Activated naive CD4-positive, alpha-beta T cell treated with anti-CD3 and anti-CD28 coated beads, Interleukin-2, amount 50 U/mL, for 24 hours (primary cell): Measurements from ENCODE around the gene HOXA10.

Experiments
- H3K27ac Mint-ChIP-seq: one replicate; pipeline ENCODE4 v1.8.0; 2021; ENCODE audit warnings: mild to moderate bottlenecking, mixed read lengths
- H3K27me3 Mint-ChIP-seq: one replicate; pipeline ENCODE4 v1.8.0; 2021; ENCODE audit warnings: mixed read lengths
- H3K36me3 Mint-ChIP-seq: one replicate; pipeline ENCODE4 v1.8.0; 2021; ENCODE audit warnings: mixed read lengths
- H3K4me1 Mint-ChIP-seq: one replicate; pipeline ENCODE4 v1.8.0; 2021; ENCODE audit warnings: mixed read lengths
- H3K4me3 Mint-ChIP-seq: one replicate; pipeline ENCODE4 v1.8.0; 2021; ENCODE audit warnings: mild to moderate bottlenecking, mixed read lengths
- H3K9me3 Mint-ChIP-seq: one replicate; pipeline ENCODE4 v1.8.0; 2021; ENCODE audit warnings: mixed read lengths

Gene HOXA10

DNA sequence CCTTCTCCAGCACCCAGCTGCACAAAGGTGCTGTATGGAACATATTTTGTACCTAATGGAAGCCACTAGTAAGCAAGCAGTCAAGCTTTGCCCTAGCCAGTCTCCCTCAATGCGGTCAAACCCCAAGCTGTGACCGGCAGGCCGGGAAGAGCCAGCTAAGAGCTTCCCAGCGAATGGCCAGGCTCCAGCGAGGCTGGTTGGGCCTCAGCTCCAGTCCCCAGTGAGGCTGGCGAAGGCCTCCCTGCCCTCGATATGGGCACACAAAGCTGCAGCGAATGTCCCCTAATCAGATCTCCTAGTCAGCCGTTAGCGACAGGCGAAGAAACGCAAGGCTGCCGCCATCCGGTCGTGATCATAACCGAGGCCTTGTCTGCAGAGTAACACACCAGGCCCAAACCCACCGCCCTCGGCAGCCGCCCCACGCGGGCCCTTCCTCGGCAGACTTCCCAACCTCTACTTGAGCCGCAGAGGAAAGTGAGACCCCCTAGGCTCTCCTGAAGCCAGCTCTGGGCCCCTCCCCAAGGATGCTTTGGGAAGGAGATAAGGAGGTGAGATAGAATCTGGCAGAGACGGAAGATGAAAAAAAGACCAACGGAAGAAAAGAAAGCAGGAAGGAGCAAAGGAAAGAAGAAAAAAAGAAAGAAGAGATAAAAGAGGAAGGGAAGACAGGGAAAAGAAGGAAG, 5.7 kb downstream of the HOXA10 start:
- Mint-ChIP-seq H3K4me1 (peaks cover 36% of the 10 kb centered on the region), H3K36me3 (peaks cover 3% of the 10 kb centered on the region), H3K9me3 (no peaks in the 10 kb centered on the region), H3K27me3 (peaks cover 59% of the 10 kb centered on the region), H3K4me3 (peak overlapping the region; percentile 55), H3K27ac (peak overlapping the region; percentile 8)

DNA sequence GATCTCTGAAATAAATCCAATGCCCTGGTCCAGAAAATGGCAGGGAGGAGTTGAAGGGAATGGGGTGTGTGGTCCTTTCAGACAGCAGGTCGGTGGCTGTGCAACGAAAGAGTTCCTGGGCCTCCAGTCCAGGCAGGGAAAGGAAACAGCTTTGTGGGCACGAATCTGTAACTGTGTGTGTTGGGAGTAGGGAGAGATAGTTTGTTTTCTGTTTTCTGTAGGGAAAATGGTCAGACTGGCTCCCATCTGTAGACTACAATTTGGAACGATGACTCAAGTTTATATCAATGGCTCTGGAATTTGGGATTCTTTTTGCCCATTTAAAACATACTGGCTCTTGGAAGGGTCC, 6.2 kb downstream of the HOXA10 start:
- H3K4me1 Mint-ChIP-seq, result peaks cover 36% of the 10 kb centered on the region
- peaks cover 3% of the 10 kb centered on the region for H3K36me3 Mint-ChIP-seq
- H3K9me3 Mint-ChIP-seq, result no peaks in the 10 kb centered on the region
- H3K27ac Mint-ChIP-seq, result peak overlapping the region; percentile 1
- H3K4me3 Mint-ChIP-seq, result no peak overlapping the region
- H3K27me3 Mint-ChIP-seq, result peaks cover 61% of the 10 kb centered on the region

DNA sequence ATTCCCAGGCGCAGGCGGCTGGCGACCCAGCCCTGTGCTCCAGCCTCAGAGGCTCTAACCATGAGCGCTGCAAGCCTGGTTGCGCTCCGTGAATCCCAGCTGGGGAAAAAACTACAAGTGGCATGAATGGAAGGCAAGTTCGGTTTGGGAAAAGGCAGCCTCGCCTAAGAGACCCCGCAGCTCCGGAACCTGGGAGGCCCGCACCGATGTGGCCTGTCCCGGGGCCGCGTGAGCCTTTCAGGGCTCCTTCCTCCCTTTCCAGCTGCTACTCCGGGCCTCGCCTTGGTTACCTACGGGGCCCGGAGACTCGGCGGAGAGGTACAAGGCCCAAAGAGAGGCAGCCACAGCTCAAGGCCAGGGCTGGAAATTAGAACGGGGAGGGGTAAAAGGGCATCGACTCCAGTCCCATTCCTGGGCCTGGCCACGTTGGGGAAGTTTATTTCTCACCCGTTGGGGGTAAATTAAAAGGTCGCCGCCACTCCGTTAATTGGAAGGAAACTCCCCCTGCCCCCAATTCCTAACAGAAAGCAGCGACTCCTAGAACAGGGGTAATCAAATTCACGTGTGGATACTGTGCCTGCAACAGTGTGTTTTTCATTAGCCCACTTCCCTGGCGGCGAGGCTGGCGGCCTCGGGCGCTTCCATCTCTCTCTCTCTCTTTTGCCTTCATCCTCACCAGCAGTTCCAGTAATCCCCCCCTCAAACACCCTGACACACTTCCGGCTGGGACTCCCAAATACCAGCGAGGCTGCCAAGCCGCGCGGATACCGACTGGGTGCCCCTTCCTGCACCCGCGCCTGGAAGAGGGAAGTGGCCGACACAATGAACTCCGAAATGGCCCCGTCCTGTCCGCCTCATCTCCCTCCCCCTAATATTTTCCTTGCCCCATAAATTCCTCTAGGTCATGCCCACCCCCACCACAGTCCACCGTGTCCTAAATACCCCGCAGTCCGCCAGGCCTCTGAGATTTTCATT, 7.3 kb downstream of the HOXA10 start:
- H3K27me3 Mint-ChIP-seq, result peaks cover 59% of the 10 kb centered on the region
- H3K4me3 Mint-ChIP-seq, result peak overlapping the region; percentile 30
- H3K9me3 Mint-ChIP-seq, result no peaks in the 10 kb centered on the region
- peak overlapping the region; percentile 83 for H3K27ac Mint-ChIP-seq
- peaks cover 3% of the 10 kb centered on the region for H3K36me3 Mint-ChIP-seq
- H3K4me1 Mint-ChIP-seq, result peaks cover 29% of the 10 kb centered on the region

DNA sequence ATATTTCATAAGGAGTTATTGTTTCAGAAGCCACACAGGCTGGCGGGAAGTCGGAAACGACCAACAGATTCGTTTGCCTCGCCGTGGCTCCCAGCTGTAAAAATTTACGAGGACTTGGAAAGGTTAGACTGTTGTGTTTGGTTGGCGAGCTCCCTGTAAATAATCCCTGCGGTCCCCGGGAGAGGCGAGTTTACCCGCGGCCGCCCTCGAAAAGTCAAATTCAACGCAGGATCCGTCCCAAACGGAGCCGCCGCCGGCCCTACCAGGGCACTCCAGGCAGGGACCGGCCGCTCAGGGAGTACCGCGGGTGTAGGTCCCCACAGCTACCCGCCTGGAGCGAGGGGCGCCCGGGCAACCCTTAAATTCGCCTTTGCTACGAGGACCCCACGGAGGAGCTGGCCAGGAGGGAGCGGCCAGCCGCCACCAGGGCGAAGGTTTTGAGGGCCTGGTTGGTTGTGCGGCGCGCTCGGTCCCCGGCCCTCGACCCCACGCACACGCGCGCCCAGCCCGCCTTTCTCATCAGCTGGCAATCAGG, 8.1 kb downstream of the HOXA10 start:
- peak overlapping the region; percentile 81 for H3K27ac Mint-ChIP-seq
- H3K27me3 Mint-ChIP-seq, result peaks cover 56% of the 10 kb centered on the region
- H3K4me1 Mint-ChIP-seq, result peaks cover 24% of the 10 kb centered on the region
- peak overlapping the region; percentile 57 for H3K4me3 Mint-ChIP-seq
- H3K9me3 Mint-ChIP-seq, result no peaks in the 10 kb centered on the region
- peaks cover 2% of the 10 kb centered on the region for H3K36me3 Mint-ChIP-seq

DNA sequence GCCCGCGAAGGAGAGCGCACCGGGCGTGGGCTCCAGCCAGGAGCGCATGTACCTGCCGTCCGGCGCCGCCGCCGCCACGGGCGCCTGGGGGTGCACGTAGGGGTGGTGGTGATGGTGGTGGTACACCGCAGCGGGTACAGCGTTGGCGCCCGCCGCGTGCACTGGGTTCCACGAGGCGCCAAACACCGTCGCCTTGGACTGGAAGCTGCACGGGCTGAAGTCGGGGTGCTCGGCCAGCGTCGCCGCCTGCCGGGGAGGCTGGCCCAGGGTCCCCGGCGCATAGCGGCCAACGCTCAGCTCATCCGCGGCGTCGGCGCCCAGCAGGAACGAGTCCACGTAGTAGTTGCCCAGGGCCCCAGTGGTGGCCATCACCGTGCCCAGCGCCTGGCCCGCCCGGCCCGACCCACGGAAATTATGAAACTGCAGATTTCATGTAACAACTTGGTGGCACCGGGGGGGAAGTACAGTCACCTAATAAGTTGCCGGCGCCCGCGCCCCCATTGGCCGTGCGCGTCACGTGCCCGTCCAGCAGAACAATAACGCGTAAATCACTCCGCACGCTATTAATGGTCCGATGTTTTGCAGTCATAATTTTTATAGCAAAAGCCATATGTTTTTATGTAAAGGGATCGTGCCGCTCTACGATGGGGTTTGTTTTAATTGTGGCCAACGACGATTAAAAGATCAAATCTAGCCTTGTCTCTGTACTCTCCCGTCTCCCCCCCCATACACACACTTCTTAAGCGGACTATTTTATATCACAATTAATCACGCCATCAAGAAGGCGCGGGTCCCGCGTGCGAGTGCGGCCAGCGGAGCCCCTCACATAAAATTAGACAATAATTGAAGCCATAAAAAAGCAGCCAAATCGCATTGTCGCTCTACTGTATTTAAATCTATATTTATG, 8.8 kb downstream of the HOXA10 start, which contains the start of gene HOXA9:
Gene HOXA9, minus strand, starts transcription at position 449 of the 907 bp plus-strand sequence. Its CDS starts 80 bp downstream, at position 369.
- Mint-ChIP-seq H3K36me3 (peaks cover 2% of the 10 kb centered on the region), H3K4me3 (peak within 1 kb of the TSS; percentile 57), H3K27ac (peak within 1 kb of the TSS; percentile 81), H3K4me1 (peaks cover 22% of the 10 kb centered on the region), H3K9me3 (no peaks in the 10 kb centered on the region), H3K27me3 (peaks cover 53% of the 10 kb centered on the region)

DNA sequence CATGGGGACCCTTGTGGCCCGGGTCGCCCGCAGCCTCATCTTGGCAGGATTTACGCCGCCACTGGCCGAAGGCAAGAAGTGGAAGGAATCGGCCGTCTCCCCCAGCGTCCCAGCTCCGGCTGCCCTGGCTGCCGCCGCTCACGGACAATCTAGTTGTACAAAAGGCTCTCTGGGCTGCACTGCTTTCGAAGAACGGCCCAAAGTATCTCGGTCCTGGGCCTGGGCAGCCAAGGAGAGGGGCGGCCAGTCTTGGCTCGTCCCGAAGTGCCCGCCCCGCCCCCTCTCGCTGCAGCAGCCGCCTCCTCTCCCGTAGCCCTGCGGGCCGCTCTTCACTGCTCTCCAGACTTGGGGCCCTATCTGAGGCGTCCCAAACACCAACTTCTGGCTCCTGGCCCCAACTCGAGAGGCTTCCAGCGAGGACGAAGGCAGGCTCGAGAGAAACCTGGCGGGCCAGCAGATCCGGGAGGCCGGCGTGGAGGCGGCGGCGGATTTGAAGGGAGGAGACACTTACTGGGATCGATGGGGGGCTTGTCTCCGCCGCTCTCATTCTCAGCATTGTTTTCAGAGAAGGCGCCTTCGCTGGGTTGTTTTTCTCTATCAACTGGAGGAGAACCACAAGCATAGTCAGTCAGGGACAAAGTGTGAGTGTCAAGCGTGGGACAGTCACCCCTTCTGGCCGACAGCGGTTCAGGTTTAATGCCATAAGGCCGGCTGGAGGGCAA, 9.6 kb downstream of the HOXA10 start:
- H3K9me3 Mint-ChIP-seq, result no peaks in the 10 kb centered on the region
- peak overlapping the region; percentile 62 for H3K27ac Mint-ChIP-seq
- peaks cover 2% of the 10 kb centered on the region for H3K36me3 Mint-ChIP-seq
- peaks cover 27% of the 10 kb centered on the region for H3K4me1 Mint-ChIP-seq
- peaks cover 55% of the 10 kb centered on the region for H3K27me3 Mint-ChIP-seq
- H3K4me3 Mint-ChIP-seq, result no peak overlapping the region

DNA sequence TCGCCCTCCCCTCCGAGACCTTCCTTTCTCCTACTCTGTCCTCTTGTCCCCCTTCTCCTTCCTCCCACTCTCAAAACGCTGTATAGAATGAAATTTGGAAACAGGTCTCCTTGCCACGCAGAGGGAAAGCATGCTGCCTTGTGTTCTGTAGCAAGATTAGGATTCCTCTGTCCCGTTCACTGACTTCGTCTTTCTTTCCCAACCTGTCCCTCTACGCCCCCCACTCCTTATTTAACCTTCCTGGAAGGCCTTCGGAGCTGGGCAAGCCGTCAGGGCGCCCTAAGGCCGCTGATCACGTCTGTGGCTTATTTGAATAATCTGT, 10.1 kb downstream of the HOXA10 start:
- peaks cover 2% of the 10 kb centered on the region for H3K36me3 Mint-ChIP-seq
- no peak overlapping the region for H3K4me3 Mint-ChIP-seq
- H3K27me3 Mint-ChIP-seq, result peaks cover 59% of the 10 kb centered on the region
- H3K4me1 Mint-ChIP-seq, result peaks cover 27% of the 10 kb centered on the region
- H3K9me3 Mint-ChIP-seq, result no peaks in the 10 kb centered on the region
- peak overlapping the region; percentile 55 for H3K27ac Mint-ChIP-seq

DNA sequence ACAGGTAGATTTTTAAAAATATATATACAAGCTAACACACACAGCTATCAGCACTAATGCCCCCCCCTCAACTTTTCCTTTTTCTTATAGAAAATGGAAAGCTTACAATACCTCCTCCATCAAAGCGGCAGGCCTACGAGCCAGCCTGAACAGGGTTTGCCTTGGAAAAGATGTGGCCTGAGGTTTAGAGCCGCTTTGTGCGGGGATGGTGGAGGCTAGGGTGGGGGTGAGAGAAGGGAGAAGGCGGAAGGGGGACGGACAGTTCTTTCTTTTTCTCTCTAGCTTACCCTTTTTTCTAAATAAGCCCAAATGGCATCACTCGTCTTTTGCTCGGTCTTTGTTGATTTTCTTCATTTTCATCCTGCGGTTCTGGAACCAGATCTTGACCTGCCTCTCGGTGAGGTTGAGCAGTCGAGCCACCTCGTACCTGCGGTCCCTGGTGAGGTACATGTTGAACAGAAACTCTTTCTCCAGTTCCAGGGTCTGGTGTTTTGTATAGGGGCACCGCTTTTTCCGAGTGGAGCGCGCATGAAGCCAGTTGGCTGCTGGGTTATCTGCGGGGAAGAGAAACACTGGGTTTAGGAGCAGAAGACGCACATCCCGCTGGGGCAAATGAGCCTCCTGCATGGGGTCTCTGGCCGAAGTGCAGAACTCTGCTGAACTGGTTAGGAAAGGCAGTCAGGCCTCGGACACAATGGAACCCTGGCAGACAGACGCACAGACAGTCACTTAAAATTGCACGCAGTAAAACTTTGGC, 10.7 kb downstream of the HOXA10 start:
- H3K4me1 Mint-ChIP-seq, result peaks cover 25% of the 10 kb centered on the region
- H3K27ac Mint-ChIP-seq, result peak overlapping the region; percentile 48
- peaks cover 58% of the 10 kb centered on the region for H3K27me3 Mint-ChIP-seq
- no peaks in the 10 kb centered on the region for H3K36me3 Mint-ChIP-seq
- H3K9me3 Mint-ChIP-seq, result no peaks in the 10 kb centered on the region
- no peak overlapping the region for H3K4me3 Mint-ChIP-seq

DNA sequence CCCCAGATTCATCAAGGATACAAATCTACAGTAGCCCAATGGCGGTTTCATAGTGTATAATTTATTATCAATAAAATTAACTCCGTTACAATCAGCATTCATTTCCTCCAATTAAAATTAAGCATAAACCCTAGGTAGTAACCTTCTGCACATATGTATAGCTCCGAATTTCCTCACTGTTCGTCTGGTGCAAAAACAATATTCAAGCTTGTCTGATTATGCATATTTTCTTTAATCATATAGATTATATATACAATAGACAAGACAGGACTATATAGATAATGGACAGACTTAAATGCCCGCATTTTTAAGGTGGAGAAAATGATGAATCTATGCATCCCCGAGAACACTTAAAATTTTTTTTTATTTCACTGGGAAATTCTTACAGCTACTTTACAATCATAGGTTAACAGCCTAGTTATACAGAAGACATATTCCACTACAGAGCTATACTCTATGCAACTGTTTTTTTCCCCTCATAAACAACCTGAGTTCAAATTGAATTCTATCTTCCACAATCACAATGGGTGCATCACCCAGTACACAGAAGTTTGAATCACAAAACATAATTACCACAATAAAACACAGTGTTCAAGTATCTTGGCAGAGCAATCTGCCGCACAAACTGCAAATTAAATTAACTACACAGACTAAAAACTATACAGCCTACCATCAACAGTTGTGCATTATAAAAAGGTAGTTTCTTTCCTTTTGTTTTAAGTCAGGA, 11.4 kb downstream of the HOXA10 start:
- Mint-ChIP-seq H3K9me3 (no peaks in the 10 kb centered on the region), H3K27ac (no peak overlapping the region), H3K4me1 (peaks cover 31% of the 10 kb centered on the region), H3K36me3 (no peaks in the 10 kb centered on the region), H3K27me3 (peaks cover 58% of the 10 kb centered on the region), H3K4me3 (no peak overlapping the region)

DNA sequence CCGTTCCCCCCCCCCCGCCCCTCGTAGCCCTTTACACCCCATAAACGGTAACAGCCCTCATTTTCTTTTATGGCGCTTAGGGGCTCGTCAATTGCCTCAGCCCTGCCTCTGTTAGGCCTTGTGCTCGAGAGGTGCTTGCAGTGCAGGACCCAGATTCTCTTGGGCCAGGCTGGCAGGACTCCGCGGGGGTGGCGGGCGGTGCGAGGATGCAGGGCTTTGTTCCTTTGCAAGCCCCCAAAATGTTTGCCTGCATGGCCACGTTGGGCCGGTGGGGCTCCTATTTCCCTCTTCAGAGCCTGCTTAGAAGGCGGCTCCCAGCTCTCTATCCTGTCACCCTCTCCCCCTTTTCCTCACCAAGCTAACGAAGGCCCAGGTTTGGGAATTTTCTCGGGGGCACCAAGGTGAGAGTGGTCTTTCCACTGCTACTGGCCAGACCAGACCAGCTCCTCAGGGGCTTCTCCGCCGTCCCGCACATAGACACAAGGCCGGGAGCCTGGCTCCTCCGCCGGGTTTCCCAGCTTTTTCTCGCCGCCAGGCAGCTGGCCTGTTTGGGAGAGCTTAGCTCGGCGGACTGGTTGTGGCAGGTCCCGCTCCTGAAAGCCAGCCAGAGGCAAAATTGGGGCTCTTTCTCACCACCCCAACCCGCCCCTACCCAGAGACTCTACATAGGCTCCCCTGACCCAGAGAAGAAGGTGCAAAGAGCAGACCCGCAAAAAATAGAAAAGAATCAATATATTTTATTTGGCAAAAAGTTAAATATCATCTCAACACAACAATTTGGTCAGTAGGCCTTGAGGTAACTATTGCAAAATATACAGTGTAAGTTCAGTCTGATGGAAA, 12.2 kb downstream of the HOXA10 start:
- Mint-ChIP-seq H3K36me3 (no peaks in the 10 kb centered on the region), H3K9me3 (no peaks in the 10 kb centered on the region), H3K27me3 (peaks cover 58% of the 10 kb centered on the region), H3K27ac (no peak overlapping the region), H3K4me3 (no peak overlapping the region), H3K4me1 (peaks cover 26% of the 10 kb centered on the region)

DNA sequence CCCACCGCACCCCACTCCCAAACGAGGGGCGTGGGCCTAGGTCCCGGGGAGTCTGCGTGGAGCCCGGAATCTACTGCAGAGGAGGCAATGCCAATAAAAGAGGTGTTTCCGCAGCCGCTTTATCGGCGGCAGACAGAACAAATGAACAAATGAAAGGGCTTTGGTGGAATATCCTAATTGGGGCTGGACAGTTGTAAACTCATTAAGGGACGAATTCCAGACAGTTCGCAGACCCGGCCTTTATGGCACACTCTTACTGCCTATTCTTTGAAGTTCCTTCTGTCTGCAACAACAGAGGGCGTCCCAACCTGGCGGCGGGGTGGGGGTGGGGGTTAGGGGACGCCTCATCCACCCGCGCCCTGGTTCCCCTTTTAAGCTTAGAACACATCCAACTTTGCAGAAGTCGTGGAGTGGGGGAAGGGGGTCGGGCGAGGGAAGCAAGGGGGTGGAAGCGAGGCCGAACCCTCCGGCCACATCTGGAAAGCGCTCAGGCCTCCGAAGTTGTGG, 12.9 kb downstream of the HOXA10 start:
- Mint-ChIP-seq H3K4me1 (peaks cover 28% of the 10 kb centered on the region), H3K27me3 (peaks cover 62% of the 10 kb centered on the region), H3K27ac (no peak overlapping the region)

DNA sequence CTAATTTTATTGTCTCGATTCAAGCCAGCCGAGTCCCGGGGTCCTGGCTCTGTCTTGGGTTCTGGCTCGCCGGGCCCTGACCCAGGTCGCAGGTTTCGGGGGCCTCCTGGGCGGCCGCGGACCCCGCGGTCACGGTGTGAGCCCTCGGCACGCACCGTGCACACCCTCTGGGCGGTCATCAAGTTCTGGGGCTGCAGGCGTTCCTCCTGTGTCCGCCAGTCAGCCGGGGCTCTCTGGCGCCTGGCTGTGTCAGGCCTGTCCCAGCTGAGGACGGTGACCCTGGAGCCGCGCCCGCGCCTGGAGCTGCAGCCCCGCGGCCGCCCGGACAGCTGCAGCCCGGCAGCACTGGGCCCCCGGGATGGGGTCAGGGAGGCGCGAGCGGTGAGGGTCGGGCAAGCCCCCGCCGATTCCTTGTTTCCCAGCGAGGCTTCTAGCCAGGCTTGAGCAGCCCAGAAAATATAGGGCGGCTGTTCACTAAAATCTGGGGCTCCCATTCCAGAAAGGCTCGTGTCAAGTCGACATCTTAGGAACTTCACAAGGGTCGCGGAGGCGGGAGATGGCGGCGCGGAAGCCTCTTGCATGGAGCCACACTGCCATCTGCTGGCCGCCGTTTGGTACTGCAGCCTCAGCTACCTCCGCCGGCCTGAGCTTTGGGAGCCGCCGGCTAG, 13.4 kb downstream of the HOXA10 start:
- no peaks in the 10 kb centered on the region for H3K36me3 Mint-ChIP-seq
- peaks cover 29% of the 10 kb centered on the region for H3K4me1 Mint-ChIP-seq
- H3K27me3 Mint-ChIP-seq, result peaks cover 60% of the 10 kb centered on the region
- H3K27ac Mint-ChIP-seq, result no peak overlapping the region
- H3K4me3 Mint-ChIP-seq, result peak overlapping the region; percentile 78
- no peaks in the 10 kb centered on the region for H3K9me3 Mint-ChIP-seq

More for the DNA sequence above, 12.9 kb downstream of the HOXA10 start:
- peak overlapping the region; percentile 78 for H3K4me3 Mint-ChIP-seq
- H3K36me3 Mint-ChIP-seq, result no peaks in the 10 kb centered on the region
- no peaks in the 10 kb centered on the region for H3K9me3 Mint-ChIP-seq
